D721Med (cell line): Measurements from ENCODE around the gene SH3PXD2A.
A peak's percentile ranks its signal among the peaks of the same experiment; 100 is the strongest.

Experiments used
- DNase-seq: peaks from one replicate; pipeline ENCODE4 v3.0.0; 2011; ENCODE audit warnings: low spot score; ENCODE audit not compliant: insufficient read length
- FAIRE-seq: peaks from 2 replicates; lab custom pipeline; 2011; peaks lifted over from hg19 to GRCh38; lab: Jason Lieb, UNC
- TF ChIP-seq, protein P1 (sequence below): IDR thresholded peaks from 2 replicates; pipeline ENCODE4 v1.5.1; 2012; ENCODE audit warnings: mild to moderate bottlenecking, control low read depth; ENCODE audit not compliant: insufficient read depth; ENCODE audit errors: missing control alignments

SH3PXD2A gene

DNA sequence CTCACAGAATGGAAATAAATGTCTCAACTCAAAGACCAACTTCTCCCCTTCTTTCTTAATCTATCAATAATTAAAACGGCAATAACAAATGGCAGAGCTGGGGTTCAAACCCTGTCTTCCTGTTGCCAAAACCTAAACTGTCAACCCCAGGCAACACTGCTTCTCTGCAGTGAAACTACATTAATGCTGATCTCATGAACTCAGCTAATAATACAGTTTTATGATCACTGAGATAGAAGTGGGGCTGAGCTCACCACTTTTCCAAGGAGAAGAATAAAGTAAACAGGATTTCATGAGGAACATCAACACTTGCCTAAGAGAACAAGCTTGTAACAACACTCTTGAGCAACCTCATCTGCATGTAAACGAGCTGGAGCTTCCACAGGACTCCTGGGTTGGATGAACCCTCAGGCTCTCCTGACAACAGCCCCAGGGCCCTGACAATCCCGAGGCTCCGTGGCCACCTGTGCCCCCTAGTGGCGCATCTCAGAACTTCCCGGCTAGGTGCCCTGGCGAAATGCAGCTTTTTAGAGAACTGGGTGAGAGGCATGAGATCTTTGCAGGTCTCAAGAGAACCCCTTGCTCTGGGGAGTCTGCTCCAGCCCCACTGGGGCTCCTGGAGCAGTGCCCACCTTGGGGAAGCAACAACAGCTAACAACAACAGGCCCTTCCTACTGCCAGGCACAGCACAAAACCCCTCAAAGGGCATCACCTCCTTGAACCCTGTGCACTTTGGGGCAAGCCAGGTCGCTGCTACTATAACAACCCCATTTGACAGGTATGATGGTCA, 169.3 kb downstream of the SH3PXD2A start:
- peak; percentile 75 for DNase-seq
- no peak for FAIRE-seq
- TF ChIP-seq, protein P1, sequence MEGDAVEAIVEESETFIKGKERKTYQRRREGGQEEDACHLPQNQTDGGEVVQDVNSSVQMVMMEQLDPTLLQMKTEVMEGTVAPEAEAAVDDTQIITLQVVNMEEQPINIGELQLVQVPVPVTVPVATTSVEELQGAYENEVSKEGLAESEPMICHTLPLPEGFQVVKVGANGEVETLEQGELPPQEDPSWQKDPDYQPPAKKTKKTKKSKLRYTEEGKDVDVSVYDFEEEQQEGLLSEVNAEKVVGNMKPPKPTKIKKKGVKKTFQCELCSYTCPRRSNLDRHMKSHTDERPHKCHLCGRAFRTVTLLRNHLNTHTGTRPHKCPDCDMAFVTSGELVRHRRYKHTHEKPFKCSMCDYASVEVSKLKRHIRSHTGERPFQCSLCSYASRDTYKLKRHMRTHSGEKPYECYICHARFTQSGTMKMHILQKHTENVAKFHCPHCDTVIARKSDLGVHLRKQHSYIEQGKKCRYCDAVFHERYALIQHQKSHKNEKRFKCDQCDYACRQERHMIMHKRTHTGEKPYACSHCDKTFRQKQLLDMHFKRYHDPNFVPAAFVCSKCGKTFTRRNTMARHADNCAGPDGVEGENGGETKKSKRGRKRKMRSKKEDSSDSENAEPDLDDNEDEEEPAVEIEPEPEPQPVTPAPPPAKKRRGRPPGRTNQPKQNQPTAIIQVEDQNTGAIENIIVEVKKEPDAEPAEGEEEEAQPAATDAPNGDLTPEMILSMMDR: peak; percentile 90

DNA sequence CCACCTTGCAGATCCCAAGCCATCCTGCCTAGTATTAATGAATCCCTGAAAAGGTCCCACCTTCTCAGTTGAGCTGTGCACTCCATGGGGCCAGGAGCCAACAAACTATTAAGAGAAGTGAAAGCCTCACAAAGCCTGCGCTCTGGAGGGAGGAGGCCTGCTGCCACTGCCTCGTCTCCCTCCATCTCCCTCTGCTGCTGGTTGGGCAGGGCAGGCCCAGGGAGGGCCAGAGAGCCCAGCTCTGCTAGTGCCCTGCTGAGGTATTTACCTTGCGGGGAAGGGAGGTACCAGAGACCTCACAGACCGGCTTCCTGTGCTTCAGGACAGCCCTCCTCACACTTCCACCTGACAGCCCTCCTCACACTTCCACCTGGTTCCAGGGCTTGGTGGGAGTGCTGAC, 171.5 kb downstream of the SH3PXD2A start:
- DNase-seq (no peak), FAIRE-seq (no peak)
- TF ChIP-seq, protein P1: no peak

GRCh38 chr10:103682631-103683030, 172.7 kb downstream of the SH3PXD2A start:
- FAIRE-seq (no peak), DNase-seq (no peak)
- TF ChIP-seq, protein P1: no peak

DNA sequence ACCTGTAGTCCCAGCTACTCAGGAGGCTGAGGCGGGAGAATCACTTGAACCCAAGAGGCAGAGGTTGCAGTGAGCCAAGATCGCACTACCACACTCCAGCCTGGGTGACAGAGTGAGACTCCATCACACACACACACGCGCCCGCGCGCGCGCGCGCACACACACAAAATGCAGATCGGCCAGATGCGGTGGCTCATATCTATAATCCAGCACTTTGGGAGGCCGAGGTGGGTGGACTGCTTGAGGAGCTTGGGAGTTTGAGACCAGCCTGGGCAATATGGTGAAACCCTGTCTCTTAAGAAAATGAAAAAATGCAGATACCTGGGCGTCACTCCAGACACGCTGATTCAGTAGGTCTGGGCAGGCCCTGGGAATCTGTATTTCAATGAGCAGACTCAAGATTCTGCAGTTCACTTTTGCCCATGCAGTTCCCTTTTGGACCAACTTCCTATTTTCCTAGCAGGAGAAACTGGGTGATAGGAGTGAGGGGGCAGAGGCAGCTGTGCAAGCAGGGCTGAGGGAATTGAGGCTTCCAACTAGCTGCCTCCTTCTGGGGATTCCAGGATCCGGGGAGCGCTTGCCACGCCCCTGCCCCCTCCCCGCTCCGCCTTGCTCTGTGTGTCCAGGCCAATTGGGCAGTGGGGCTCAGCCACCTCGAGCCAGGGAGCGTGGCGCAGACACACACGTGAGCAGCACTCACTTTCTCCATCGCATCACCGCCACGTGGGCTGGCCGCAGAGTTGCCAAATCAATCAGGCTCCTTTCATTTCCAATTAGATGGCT, 173.6 kb downstream of the SH3PXD2A start:
- TF ChIP-seq, protein P1: no peak
- FAIRE-seq: no peak

GRCh38 chr10:103680869-103681236, 174.5 kb downstream of the SH3PXD2A start:
- no peak for FAIRE-seq
- no peak for DNase-seq

More for the DNA sequence above, 173.6 kb downstream of the SH3PXD2A start:
- DNase-seq: no peak

DNA sequence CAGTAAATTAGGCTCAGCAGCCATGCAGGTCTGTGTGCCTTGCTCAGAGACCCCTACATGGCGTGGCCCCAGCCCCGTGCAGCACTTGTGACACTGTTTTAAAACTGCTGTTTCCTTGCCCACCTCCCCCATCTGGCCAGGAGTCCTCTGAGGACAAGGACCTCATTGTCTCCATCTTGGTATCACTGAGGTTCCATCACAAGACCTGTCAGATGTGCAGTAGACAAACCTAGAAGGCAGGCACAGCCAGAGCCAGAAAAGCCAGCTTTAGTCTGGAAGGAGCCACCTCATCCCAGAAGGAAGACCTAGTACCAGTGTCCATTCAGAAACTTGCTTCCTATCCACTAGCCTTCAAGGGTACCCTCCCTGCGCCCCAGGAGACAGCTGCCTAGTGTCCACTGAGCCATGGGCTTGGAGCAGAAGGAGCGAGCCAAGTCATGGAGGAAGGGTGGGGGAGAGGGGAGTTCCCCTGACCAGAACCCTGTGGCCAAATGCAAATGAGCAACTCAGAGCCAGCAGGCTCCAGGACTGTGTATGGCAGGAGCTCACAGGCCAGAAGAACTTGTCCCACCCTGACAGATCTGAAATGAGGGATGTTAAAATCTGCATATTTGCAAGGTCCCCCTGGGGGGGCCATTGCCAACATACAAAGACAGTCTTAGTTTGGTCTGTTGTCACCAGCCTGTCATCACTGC, 176.1 kb downstream of the SH3PXD2A start:
- TF ChIP-seq, protein P1: no peak
- FAIRE-seq (no peak), DNase-seq (no peak)

More at GRCh38 chr10:103680869-103681236, 174.5 kb downstream of the SH3PXD2A start:
- TF ChIP-seq, protein P1: no peak
